Urothelium cell line (cell line): ENCODE results near the gene KLRB1.
"Not testable (repeated sequence)": the region's sequence is repeated elsewhere in the genome, so short reads cannot be mapped to it uniquely, and the experiment has no call there.

ENCODE experiments used
- DNase-seq: peaks from one replicate; pipeline ENCODE4 v3.0.0; 2011; ENCODE audit warnings: low spot score, mixed read lengths
- FAIRE-seq: peaks from 2 replicates; lab custom pipeline; 2011; peaks lifted over from hg19 to GRCh38; lab: Jason Lieb, UNC

Gene KLRB1

GRCh38 chr12:9545489-9545888 is 62.2 kb downstream of the KLRB1 start:
- not testable (repeated sequence) for FAIRE-seq, DNase-seq
